ENCODE results near the gene PPP2R5C.

GRCh38 chr14:101875041-101875726 lies 113.7 kb downstream of the PPP2R5C start:
- TF ChIP-seq CTCF (IDR thresholded peaks at IDR 0.05) (no peak), EP300 (IDR thresholded peaks at IDR 0.05) (no peak), POLR2AphosphoS5 (IDR thresholded peaks at IDR 0.05) (no peak)

Data from upper lobe of left lung (tissue), 4 donors.